DND-41 (cell line): ENCODE results near the gene CACNA1S.

Source experiments
- CTCF ChIP-seq: IDR thresholded peaks from 2 replicates; pipeline ENCODE4 v1.5.1; 2012; ENCODE audit warnings: borderline replicate concordance, low read length, moderate library complexity, mild to moderate bottlenecking; ENCODE audit not compliant: poor library complexity, severe bottlenecking; ENCODE audit errors: extremely low read depth
- EZH2 ChIP-seq: IDR thresholded peaks from 3 replicates; pipeline ENCODE4 v1.6.1; 2012; ENCODE audit warnings: borderline replicate concordance, low read depth, mild to moderate bottlenecking, moderate library complexity, low read length, inconsistent platforms; ENCODE audit not compliant: severe bottlenecking

DNA sequence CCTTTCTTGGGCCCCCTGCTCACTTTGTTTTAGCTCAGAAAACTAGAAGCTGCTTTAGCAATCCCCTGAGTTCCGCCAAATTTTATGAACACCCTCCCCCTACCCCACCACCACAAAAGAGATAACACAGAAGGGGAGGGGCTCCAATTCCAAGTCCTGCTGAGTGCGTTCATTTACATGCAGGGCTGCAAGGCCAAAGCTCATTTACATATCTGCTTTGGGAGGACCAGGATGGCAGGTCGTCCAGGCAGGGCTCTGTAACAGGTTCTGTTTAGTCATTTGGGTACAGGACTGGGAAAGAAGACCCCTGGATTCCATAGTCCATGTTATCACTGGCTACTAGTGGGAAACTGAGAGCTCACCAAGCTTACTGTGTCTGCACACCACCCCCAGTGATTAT, 52.8 kb downstream of the CACNA1S start:
- TF ChIP-seq CTCF (no peak), EZH2 (no peak)
